ENCODE measurements around the gene SYT2.

SYT2 gene

GRCh38 chr1:202703191-202703590, 7.1 kb downstream of the SYT2 start:
- DNase-seq: no peak

- DNase-seq: no peak
These were observed 8.2 kb downstream of the SYT2 start for GRCh38 chr1:202702088-202702487.

- no peak for DNase-seq
These were observed 9.1 kb downstream of the SYT2 start for GRCh38 chr1:202701200-202701599.

- no peak for DNase-seq
These were observed 10.2 kb downstream of the SYT2 start for GRCh38 chr1:202700061-202700460.

GRCh38 chr1:202698276-202698675, 12.0 kb downstream of the SYT2 start:
- no peak for DNase-seq

- DNase-seq: no peak
These were observed 13.2 kb downstream of the SYT2 start for GRCh38 chr1:202697038-202697437.

GRCh38 chr1:202694314-202694713, 15.9 kb downstream of the SYT2 start:
- DNase-seq: no peak

- peak; percentile 60 for DNase-seq
These were observed 17.2 kb downstream of the SYT2 start for GRCh38 chr1:202692959-202693555.

GRCh38 chr1:202691816-202692215, 18.4 kb downstream of the SYT2 start:
- DNase-seq: no peak

GRCh38 chr1:202689493-202690342, 20.5 kb downstream of the SYT2 start:
- no peak for DNase-seq

- no peak for DNase-seq
These were observed 21.2 kb downstream of the SYT2 start for GRCh38 chr1:202689082-202689481.

- no peak for DNase-seq
These were observed 21.9 kb downstream of the SYT2 start for GRCh38 chr1:202688401-202688800.

GRCh38 chr1:202687798-202688197, 22.5 kb downstream of the SYT2 start:
- no peak for DNase-seq

GRCh38 chr1:202687370-202687769, 22.9 kb downstream of the SYT2 start:
- no peak for DNase-seq

- DNase-seq: no peak
These were observed 24.6 kb downstream of the SYT2 start for GRCh38 chr1:202685641-202686040.

- DNase-seq: no peak
These were observed 25.5 kb downstream of the SYT2 start for GRCh38 chr1:202684716-202685115.

GRCh38 chr1:202683029-202683428, 27.2 kb downstream of the SYT2 start:
- DNase-seq: no peak

GRCh38 chr1:202682477-202682876, 27.8 kb downstream of the SYT2 start:
- DNase-seq: no peak

- DNase-seq: no peak
These were observed 28.4 kb downstream of the SYT2 start for GRCh38 chr1:202681736-202682420.

GRCh38 chr1:202680586-202681352, 29.5 kb downstream of the SYT2 start:
- no peak for DNase-seq

GRCh38 chr1:202679406-202680177, 30.7 kb downstream of the SYT2 start:
- no peak for DNase-seq

GRCh38 chr1:202677433-202677832, 32.8 kb downstream of the SYT2 start:
- no peak for DNase-seq
